ENCODE results near the gene SLC25A27.

DNA sequence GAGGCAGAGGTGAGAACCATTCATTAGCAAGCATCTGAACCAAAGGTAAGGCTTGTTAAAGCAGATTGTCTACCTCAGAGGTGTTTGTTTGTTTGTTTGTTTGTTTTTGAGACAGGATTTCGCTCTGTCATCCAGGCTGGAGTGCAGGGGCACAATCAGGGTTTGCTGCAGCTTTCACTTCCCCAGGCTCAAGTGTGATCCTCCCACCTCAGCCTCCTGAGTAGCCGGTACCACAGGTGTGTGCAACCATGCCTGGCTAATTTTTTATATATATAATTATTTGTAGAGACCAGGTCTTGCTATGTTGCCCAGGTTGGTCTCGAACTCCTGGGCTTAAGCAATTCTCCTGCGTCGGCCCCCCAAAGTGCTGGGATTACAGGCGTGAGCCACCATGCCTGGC, 17.3 kb upstream of the SLC25A27 start:
- TF ChIP-seq GATA2 (IDR thresholded peaks at IDR 0.05; ENCODE audit: low read depth, low read length): no peak
- TF ChIP-seq GATA3 (IDR thresholded peaks at IDR 0.05; ENCODE audit: low read depth, low read length): no peak
